Omental fat pad (tissue), 4 donors: ENCODE measurements around the gene ME3. TPM values are rescaled to one million over a fixed set of nuclear protein-coding genes. Genes with fewer than 3 reads are reported as not detected.

Source experiments
- ATAC-seq: fragments of 150-250 bp; one replicate; pipeline ENCODE4 v1.9.1; 2016; ENCODE audit warnings: mild to moderate bottlenecking, moderate library complexity; ENCODE audit not compliant: low FRiP score
- DNase-seq: peaks from one replicate; pipeline ENCODE4 v3.0.0-alpha.2; 2019; ENCODE audit warnings: low spot score
- total RNA-seq, 4 donors: library from RNA; depleted of rRNA; stranded (reverse); fragments of >200 nt; gene quantifications; one replicate each; pipeline ENCODE4 v1.1.0, GENCODE V29; 2016
- TF ChIP-seq, protein P1 (sequence below), 3 donors: fragments of 450-650 bp; IDR thresholded peaks; one replicate each; pipeline ENCODE4 v1.5.1; 2016 to 2017; ENCODE audit warnings: antibody characterized with exemption in 3 of 3, mild to moderate bottlenecking in 3 of 3, moderate library complexity in 2 of 3

ME3 gene
- total RNA-seq, 4 donors from 2014 or later, result 28.4 to 93.0 (median 80.1) TPM

DNA sequence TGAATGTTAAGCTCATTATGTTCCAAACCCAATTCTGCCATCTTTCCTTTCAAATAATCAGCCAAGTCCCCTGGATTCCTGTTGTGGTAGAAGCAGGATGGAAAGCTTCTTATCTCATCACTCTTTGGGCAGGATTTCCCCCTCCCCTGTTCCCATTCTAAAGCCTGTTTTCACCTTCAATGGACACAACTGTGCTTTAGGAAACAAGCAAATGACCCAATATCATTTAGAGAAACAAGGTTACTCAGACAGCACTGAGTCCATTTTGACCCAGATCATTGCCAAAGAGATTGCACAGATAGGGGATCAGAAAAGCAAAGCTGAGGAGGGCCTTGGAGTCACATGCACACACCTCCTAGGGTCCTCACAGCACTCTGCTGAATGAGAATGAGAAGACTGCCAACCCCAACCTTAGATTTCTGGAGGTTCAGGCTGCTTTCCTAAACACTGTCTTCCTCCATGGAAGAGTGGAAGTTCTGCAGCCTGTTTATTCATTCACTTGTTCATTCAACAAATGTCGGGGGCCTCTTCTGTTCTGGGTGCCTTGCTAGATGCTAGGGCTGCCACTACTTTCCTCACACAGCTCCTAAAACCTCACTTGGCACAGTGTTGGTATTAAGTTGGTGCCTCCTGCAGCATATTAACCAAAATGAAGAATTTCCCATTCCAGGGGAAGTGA is 95.3 kb downstream of the ME3 start:
- ATAC-seq (no peak), DNase-seq (no peak)
- TF ChIP-seq, protein P1, sequence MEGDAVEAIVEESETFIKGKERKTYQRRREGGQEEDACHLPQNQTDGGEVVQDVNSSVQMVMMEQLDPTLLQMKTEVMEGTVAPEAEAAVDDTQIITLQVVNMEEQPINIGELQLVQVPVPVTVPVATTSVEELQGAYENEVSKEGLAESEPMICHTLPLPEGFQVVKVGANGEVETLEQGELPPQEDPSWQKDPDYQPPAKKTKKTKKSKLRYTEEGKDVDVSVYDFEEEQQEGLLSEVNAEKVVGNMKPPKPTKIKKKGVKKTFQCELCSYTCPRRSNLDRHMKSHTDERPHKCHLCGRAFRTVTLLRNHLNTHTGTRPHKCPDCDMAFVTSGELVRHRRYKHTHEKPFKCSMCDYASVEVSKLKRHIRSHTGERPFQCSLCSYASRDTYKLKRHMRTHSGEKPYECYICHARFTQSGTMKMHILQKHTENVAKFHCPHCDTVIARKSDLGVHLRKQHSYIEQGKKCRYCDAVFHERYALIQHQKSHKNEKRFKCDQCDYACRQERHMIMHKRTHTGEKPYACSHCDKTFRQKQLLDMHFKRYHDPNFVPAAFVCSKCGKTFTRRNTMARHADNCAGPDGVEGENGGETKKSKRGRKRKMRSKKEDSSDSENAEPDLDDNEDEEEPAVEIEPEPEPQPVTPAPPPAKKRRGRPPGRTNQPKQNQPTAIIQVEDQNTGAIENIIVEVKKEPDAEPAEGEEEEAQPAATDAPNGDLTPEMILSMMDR (IDR thresholded peaks at IDR 0.05), result no peak

DNA sequence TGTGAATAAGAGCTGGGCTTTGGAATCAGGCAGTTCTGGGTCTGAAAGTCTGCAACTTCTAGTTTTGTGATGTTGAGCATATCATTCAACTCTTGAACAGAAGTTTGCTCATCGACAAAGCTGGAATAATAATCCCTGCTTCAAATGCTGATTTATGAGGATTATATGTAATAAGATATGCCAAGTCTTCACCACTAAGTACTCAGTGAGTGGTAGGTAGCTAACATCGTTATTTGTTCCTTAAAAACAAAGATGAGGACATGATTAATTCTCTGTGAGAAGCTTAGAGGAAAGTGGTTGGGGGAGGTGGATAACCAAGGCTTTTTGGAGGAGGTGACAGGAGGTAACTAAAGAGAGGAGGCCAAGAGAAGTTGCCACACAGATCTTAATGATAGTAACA is 96.5 kb downstream of the ME3 start:
- ATAC-seq (no peak), DNase-seq (no peak)
- TF ChIP-seq, protein P1 (IDR thresholded peaks at IDR 0.05), result no peak

DNA sequence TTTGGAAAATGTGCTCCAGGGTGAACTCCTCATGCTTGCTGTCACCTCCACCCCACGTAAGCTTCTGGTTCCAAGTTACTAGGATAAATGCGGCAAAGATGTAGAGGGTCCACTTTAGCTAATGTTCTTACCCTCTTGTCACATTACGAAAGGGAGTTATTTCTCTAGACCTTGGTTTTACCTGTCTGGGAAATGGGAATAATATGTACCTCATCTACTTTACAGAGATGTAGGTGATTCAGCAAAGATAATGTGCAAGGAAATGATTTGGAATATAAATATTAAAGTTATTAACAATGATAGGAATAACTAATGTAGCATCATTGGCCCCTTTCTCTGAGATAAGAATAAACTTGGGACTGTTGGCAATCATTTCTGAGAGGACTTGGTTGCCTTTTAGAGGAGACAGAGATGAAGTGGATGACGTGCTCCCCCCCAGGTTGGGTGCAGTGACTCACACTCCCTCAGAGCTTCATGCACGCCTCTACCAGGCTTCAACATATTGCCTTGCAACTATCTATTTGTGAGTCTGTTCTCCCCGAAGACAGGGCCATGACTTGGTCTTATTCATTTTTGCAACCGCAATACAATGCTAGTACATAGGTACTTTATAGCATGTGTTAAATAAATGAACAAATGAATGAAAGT is 97.1 kb downstream of the ME3 start:
- ATAC-seq (no peak), DNase-seq (no peak)
- TF ChIP-seq, protein P1 (IDR thresholded peaks at IDR 0.05), result no peak

DNA sequence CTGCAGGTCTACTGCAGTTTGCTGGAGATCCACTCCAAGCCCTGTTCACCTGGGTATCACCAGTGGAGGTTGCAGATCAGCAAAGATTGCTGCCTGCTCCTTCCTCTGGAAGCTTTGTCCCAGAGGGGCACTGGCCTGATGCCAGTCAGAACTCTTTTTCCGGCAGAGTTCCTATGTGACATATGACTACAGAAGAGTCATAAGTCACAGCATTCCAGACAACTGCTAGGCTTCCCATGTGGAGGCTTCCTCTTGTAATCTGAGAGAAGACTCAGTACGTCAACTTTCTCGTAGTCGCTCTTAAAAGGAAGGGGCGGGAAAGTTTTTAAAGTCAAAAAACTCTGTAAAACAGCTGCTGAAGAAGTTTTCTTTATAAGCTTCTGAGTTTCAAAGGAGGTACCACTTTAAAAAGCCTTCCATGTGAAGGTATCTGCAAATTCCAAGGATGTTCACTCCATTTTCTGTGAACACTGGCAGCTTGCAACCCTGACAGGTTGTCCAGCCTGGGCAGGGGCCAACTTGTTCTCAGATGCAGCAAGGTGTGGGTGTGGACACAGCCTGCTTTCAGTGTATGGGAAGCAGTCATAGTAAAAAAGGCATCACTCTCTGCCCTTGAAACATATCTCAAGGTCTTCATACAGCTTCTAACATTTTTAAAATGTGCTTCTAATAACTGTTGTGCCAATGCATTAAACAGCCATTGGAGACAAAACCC is 97.8 kb downstream of the ME3 start:
- no peak for DNase-seq
- no peak for ATAC-seq
- TF ChIP-seq, protein P1 (IDR thresholded peaks at IDR 0.05), result no peak

DNA sequence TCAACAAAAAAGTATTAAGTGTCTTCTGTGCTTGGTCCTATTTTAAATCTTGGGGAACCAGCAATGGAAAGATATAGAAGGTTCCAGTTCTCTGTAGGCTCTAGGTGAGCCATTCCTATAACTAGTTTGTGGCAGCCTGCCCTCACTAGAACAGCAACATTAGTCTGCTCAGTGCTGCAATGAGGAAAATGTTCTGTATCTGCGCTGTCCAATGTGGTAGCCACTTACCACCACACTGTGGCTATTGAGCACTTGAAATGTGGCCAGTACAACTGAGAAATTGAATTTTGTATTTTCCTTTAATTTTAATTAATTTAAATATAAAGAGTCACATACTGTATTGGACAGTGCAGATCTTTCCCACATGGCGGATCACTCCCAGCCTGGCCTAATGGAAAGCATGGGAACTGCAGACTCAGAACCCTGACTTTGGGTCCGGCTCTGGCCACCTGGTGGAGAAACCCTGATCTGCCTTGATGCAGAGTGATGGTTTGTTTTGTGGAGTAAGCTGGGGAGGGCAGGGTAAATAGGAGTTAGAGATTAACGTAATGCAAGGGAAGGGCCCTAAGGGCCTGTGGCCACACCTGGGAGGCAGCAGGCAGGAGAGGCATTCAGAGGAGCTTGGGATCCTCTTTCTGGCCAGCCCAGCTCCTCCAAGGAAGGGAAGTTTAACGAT is 101.0 kb downstream of the ME3 start:
- TF ChIP-seq, protein P1 (IDR thresholded peaks at IDR 0.05), result no peak
- DNase-seq, result no peak
- no peak for ATAC-seq

DNA sequence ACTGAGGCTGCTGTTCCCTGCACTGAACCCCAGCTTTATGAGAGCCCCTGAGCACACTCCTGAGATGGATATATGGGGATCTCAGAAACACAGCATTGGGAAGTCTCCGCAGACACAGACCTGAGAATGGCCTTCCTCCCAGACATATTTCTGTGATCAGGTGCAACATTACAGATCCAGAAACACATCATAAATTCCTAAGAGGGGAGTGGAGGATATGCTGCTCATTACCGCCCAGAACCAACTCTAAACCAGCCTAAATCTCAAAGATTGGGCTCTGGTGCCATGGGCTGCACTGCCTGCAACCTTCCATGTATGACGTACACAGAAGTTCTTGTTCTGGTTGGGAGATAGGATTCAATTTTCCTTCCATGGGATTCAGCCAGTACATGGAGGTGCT is 102.0 kb downstream of the ME3 start:
- no peak for ATAC-seq
- TF ChIP-seq, protein P1 (IDR thresholded peaks at IDR 0.05), result no peak
- no peak for DNase-seq
